Astrocyte of the spinal cord (primary cell): Measurements from ENCODE around the gene AUH.

Source experiments
- DNase-seq: peaks from one replicate; pipeline ENCODE4 v3.0.0; 2011; ENCODE audit warnings: low read depth, low spot score
- H3K4me3 ChIP-seq: 2 replicates; pipeline ENCODE4 v1.5.1; 2011; ENCODE audit warnings: low read depth, mild to moderate bottlenecking, low read length, moderate library complexity
- CTCF ChIP-seq: IDR thresholded peaks from 2 replicates; pipeline ENCODE4 v1.5.1; 2012; ENCODE audit warnings: low read depth, mild to moderate bottlenecking, low read length, inconsistent platforms
- in situ Hi-C: cut with HindIII; loops from 2 replicates; pipeline ENCODE4 v1.10.0; 2017; ENCODE audit warnings: low sequenced_read_pairs

AUH gene

GRCh38 chr9:91295357-91295756 is 66.4 kb downstream of the AUH start:
- H3K4me3 ChIP-seq, result no peak overlapping the region
- TF ChIP-seq CTCF, result no peak
- no peak for DNase-seq
- in situ Hi-C loops, result no loop called here

- H3K4me3 ChIP-seq, result no peak overlapping the region
- DNase-seq, result no peak
- TF ChIP-seq CTCF, result no peak
- in situ Hi-C loops, result no loop called here
These were observed 69.9 kb downstream of the AUH start for GRCh38 chr9:91291866-91292265.

- TF ChIP-seq CTCF, result no peak
- in situ Hi-C loops, result no loop called here
- no peak for DNase-seq
These were observed 72.5 kb downstream of the AUH start for GRCh38 chr9:91289244-91289643.

GRCh38 chr9:91285729-91286353 is 75.9 kb downstream of the AUH start:
- in situ Hi-C loops, result no loop called here
- no peak for TF ChIP-seq CTCF
- DNase-seq, result no peak
- no peak overlapping the region for H3K4me3 ChIP-seq

More at GRCh38 chr9:91289244-91289643, 72.5 kb downstream of the AUH start:
- no peak overlapping the region for H3K4me3 ChIP-seq

GRCh38 chr9:91282292-91282691 is 79.4 kb downstream of the AUH start:
- no peak for TF ChIP-seq CTCF
- in situ Hi-C loops, result no loop called here
- no peak overlapping the region for H3K4me3 ChIP-seq
- no peak for DNase-seq

GRCh38 chr9:91279296-91280204 is 82.2 kb downstream of the AUH start:
- no peak for TF ChIP-seq CTCF
- no peak for DNase-seq
- in situ Hi-C loops, result no loop called here
- H3K4me3 ChIP-seq, result no peak overlapping the region
